Inferior parietal cortex (tissue), 1 donor: Measurements from ENCODE around the gene LBX2.
"Not testable (repeated sequence)": the region's sequence is repeated elsewhere in the genome, so short reads cannot be mapped to it uniquely, and the experiment has no call there.

Experiments
- DNase-seq: peaks from one replicate; pipeline ENCODE4 v3.0.0-alpha.2; 2016; ENCODE audit errors: extremely low spot score

The LBX2 gene

DNA sequence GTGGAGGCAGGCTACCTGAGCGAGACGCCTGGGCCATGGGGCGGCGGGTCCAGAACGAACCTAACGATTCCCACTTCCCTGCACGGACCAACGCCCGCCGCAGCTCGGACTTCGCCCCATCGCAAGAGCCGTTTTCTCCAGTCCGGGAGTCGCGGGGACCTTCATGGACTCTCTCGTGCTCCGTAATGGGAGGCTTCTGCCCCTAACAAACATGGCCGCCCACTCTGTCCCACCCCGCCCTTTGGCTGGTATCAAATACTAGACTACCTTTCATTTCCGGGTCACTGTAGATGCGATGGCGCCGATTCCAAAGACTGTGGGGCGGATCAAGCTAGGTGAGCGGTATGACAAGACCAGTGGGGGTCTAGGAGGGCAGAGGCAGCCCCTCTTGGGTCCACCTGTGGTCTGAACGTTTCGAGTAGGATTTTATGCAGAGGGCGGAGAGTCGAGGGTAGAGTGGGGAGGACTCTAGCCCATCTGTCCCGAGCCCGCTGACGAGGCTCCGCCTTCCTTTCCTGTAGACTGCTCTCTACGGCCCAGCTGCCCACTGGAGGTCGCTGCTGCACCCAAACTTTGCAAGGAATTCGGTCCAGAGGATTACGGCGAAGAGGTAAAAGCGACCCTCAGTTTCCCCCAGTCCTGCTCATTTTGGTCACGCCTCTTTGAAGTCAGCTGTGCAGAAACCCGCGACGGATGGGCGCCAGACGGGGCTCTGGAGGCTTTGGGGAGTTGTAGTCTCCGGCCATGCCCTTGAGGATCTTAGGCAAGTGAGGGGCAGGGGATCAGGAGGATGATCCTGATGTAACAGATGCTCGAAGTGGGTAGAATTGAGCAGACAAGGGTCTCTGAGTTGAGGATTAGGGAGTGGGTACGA lies 16.4 kb downstream of the LBX2 start, which contains the start of the genes CCDC142 and TTC31:
Gene CCDC142 (minus strand): TSS at position 198 of the 874 bp plus-strand sequence. CDS start 161 bp downstream, at position 37.
Gene TTC31 (plus strand): TSS at position 281 of the 874 bp plus-strand sequence. CDS start 15 bp downstream, at position 296.
- DNase-seq = peak; percentile 96

DNA sequence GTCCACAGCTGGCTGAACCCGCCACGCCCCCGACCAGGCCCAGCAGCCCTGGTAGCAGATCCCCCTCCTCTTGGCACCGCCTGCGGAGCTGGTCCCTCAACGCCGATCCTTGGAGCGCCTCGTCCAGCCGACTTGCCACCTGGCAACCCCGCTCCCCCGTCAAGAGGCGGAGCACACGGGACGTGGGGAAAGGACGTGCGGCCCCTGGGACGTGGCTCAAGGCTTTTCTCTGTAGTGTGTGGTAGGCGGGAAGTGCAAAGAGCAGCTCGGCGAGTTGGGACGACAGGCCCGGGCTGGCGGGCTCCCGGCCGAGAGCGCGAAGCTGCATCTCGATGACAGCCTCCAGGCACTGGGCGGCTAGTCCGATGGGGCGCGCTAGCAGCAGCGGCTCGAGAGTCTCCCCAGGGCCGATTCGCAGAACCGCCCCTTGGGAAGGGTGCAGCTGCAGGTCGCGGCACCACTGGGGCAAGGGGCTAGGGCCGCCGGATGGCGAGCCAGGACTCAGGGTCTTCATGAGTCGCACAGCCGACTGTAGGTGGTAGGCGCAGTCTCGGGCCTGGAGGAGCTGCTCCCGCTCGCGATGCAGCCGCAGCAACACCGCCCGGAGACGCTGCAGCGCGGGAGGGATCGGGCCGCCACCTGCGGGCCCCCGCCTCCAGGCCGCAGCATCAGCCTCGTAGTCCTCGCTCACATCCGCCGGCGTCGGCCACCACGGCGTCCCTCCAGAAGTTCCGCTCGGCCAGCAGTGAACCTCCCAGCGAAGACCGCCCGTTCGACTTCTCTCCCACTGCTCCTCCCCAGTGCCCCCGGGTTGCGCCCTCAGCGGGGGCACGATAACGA lies 17.2 kb downstream of the LBX2 start:
- DNase-seq = no peak

DNA sequence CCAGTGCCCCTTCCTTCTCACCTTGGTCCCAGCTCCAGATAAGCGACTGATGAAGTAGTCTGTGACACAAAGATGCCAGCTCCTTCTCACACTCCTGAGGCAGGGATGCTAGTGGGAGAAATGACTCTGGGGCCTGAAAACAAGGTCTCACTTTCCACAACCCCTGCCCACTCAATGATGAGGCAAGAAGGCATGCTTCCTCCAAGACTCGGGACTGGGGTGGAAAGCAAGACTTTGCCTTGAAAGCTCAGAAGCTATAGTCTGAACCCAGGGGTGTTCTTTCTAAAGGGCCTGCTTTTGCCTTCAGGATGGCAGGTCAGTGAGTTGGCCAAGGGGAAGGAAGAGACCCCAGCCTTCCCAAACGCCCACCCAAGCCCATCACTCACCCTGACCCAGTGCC lies 18.0 kb downstream of the LBX2 start:
- no peak for DNase-seq

DNA sequence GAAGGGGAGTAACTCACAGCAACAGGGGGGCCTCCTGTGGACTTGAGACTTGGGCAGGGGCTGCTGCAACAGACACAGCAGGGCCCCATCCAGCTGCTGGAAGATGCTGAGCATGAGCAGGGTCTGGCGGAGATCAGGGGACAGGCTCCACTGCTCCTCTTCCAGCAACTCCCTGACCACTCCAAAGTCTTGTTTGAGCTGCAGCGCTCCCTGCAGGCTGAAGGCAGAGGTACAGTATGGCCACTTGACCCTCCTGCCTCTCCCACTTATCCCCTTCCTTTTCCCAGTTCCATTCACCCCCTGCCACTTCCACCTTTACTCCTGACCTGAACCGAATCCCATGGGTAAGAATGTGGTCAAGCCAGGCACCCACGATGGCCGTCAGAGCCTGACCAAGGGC lies 24.5 kb downstream of the LBX2 start:
- no peak for DNase-seq

DNA sequence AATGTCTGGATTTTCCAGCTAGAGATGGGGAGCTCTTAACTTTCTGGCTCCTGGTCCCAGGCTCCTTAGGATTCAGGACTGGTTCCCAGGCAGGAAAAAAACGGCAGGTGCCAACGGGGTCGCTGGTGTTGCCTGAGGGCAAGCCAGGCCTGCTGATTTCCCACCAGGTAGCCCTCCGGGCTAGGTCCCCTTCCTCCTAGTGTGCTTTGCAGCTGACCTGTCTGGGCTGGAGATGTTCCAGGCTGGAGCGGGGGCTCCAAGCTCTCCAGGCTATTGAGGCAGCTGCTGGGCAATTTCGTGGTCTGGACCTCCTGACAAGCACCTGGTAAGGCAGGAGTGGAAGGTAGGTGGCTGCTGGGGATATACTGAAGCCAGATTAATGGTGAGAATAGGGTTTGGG lies 24.9 kb downstream of the LBX2 start:
- DNase-seq = no peak

DNA sequence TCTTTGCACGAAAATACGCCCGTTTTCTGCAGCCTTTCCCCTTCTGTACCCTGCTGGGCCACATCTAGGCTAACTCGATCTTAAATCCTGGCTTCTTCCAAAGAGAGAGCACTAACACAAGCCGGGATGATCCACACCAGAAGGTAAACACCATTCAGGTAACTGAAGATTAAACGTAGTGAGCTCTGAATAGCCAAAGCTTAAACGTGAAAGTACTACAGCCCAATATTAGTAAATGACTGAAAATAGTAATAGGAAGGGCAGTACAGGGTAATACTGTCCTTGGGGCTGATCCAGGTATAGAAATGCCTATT lies 26.5 kb downstream of the LBX2 start:
- no peak for DNase-seq

DNA sequence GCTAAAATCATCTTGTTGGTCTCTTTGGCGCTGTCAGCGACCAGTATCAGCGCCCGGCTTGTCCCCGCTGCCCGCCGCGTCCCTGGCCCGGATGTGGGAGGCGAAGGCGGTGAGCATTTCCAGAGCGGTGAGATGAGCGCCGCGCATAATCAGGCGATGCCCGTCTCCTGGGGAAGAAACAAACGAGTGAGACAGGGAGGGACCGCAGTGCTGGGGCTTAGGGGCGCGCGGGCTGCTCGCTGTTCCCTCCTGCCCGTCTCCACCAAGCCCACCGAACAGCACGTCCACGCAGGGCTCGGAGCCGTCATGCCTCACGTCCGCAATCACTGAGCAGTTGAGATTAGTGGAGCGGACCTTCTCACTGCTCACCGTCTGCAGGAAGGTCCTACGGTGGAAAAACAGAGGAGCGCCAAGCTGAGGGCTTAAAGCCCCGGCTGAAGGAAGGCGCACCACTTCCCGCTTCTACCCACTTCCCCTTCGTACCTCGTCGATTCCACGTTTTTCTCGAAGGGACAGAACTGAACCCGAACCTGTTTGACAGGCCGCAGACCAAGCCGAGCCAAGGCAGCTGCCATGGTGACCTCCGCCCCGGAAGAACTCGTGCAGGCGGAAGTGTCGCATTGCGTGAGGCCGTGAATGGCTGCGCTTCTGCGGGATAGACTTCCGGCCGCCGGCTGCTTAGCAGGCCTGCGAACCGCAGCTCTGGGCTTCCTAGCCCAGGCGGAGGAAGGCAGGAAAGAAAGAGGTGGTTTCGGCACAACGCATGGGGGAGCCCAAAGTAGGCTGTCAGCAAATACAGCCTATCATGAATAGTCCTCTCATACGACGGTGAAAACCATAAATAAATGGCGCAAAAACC lies 27.1 kb downstream of the LBX2 start, which contains the start of gene MRPL53:
Gene MRPL53 (minus strand): TSS at position 595 of the 859 bp plus-strand sequence. CDS start 20 bp downstream, at position 575.
- DNase-seq = peak; percentile 97

DNA sequence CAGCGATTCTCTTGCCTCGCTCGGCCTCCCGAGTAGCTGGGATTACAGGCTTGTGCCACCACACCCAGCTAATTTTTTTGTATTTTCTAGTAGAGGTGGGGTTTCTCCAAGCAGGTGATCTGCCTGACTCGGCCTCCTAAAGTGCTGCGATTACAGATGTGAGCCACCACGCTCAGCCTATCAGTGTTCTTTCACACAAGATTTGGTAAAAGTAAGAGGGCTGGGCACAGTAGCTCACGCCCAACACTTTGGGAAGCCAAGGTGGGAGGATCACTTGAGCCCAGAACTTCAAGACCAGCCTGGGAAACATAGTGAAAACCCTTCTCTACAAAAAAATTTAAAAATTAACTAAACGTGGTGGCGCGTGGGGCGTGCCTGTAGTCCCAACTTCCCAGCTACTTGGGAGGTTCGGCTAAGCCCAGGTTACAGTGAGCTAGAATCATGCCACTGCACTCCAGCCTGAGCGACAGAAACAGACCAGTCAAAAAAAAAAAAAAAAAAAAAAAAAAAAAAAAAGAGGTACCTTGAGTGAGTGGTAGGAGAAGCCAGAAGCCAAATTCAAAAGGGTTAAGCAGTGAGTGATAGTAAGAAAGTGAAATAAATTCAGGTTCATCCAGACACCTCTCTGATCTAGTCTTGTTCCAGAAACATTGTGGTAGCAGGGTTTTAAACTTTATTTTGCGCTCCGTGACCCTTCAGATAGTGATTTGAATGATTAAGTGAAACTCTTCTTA lies 27.9 kb downstream of the LBX2 start:
- DNase-seq = no peak

DNA sequence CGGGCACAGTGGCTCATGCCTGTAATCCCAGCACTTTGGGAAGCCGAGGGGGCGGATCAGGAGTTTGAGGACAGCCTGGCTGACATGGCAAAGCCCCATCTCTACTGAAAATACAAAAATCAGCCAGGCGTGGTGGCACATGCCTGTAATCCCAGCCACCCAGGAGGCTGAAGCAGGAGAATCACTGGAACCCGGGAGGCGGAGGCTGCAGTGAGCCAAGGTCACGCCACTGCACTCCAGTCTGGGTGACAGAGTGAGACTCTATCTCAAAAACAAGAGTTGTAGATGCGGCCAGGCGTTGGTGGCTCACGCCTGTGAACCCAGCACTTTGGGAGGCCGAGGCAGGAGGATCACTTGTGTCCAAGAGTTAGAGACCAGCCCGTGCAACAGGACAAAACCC lies 28.7 kb downstream of the LBX2 start:
- DNase-seq = not testable (repeated sequence)

DNA sequence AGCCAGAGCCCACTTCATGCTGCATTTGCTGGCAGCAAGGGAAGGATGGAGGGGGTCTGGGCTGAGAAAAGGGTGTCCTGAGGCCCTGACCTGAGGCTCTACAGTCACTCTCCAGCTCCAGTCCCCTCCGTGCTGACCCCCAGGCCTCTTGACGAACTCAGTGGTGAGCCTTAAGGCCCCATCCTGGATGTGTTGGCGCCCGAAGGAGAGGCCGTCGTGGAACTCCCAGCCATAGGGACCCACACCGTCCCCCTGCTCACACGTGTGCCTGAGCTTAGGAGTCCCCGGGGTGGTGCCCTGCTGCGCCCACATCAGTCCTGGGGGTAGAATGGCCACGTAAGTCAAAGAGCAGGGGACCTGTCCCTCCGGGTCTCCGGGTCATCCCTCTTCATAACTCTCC lies 35.0 kb downstream of the LBX2 start:
- no peak for DNase-seq

DNA sequence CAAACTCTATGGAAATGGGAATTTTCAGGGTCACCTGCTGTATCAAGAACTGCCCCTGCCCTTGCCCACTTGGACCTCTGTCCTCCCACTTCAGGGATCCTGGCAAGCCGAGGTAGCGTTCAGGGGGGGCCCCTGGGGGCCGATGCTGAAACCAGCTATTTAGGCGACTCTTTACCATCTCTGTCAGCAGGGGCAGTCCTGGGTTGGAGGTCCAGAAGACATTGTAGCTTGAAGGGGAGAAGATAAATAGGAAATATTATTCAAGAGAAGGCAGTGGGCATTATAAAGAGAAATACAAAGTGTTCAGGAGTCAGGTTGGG lies 36.7 kb downstream of the LBX2 start:
- no peak for DNase-seq

DNA sequence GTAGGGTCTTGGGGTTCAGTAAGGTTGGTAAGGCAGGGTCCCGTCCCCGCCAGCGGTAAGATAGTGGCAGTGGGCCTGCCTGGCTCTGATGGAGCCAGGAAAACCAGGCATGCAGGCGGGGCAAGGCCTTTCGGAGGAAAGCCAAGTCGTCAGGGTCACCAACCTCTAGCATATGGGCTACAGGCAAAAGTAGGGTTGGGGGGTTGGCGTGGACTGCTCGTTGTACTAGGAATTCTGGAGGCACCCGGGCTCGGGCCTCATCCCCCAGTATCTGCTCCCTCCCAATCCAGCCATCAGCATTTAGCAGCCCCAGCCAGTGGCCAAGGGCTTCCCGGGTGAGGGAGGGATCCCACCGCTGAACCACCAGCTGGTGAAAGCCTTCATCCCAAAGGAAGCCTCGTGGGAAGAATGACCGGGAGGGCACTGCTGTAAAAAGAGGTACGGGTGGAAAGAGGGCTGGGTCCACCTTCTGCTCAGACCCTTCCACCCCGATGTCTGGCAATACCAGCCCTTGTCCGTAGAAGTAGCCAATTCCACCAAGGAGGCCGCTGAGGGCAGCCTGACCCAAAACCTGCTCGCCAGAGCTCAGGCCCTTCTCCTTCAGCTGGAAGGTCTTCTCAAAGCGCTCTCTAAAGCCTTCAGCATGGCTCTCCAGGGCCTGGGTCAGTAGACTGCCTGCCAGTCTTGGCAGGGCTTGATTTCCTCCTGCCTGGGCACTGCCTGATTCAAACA lies 37.2 kb downstream of the LBX2 start:
- DNase-seq = no peak

DNA sequence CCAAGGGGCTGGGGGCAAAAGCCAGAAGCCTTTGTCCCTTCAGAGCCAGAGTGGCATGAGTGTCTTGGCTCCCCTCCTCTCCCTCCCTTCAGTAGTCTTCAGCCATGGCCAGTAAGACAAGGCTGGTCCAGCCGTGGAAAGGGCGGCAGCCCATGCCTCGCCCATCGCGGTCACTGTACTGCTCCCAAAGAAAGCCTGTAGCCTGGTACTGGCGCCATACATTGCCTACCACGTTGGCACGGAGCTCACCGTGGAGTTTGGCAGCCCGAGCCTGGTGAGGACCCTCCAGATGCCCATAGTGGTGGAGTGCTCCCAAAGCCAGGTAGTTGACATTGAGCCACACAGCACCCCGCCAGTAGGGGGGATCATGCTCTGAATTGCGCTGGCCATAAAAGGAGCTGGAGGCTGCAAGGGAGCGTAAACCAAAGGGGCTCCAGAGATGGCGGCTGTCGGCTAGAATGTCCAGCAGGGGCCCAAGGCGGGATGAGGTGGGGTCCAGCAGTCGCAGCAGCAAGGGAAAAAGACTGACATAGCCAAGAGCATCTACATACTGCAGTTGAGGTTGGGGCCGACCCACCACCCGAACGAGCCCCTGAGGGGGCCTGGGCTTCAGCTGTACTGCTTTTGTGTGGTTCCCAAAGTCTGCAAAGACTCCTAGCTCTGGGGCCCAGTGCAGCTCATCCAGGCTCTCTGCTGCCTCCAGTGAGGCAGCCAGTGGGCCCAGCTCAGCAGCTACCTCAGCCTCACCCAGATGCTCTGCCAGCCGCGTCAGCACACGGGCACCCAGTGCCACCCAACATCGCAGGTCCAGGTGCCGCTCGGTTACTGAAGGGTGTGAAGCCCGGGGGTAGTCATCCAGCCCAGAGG lies 38.0 kb downstream of the LBX2 start:
- DNase-seq = no peak

DNA sequence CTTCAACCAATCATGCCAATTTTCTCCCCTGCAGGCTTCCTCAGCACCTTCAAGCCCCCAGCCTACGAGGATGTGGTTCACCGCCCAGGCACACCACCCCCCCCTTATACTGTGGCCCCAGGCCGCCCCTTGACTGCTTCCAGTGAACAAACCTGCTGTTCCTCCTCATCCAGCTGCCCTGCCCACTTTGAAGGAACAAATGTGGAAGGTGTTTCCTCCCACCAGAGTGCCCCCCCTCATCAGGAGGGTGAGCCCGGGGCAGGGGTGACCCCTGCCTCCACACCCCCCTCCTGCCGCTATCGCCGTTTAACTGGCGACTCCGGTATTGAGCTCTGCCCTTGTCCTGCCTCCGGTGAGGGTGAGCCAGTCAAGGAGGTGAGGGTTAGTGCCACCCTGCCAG lies 39.2 kb downstream of the LBX2 start:
- not testable (repeated sequence) for DNase-seq

DNA sequence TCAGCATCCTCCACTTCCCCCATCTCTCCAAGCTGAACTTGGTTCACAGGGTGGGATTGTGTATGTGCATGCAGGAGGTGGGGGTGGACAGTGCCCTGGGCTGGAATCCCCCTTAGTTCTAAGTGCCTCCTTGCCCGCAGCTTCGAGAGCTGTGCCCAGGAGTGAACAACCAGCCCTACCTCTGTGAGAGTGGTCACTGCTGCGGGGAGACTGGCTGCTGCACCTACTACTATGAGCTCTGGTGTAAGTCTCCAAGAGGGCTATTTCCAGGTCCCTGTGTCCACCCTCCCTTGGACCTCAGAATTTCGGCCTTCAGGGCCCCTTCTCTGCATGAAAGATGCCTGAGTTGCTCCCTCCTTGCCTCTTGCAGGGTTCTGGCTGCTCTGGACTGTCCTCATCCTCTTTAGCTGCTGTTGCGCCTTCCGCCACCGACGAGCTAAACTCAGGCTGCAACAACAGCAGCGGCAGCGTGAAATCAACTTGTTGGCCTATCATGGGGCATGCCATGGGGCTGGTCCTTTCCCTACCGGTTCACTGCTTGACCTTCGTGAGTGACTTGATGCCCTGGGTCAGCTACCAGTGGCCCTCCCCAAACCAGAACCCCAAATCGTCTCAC lies 39.8 kb downstream of the LBX2 start:
- not testable (repeated sequence) for DNase-seq

DNA sequence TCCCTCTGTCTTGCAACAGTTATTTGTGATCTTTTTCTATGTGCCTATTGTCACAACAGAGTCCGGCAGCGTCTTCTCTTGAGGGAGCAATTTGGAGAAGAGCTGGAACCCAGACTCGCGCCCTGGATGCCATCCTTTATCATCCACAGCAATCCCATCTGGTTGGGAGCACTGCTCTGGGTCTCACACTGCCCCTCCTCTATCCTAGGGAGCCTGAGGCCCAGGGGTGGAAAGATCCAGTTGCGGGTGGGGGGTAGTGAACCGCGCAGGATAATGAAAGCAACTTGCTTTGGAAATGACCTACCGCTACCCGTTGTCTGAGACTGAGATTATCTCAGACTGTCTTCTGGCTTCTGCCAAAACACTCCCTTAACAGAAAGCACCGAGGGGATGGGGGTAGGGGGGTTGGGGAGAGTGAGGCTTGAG lies 40.5 kb downstream of the LBX2 start:
- no peak for DNase-seq

DNA sequence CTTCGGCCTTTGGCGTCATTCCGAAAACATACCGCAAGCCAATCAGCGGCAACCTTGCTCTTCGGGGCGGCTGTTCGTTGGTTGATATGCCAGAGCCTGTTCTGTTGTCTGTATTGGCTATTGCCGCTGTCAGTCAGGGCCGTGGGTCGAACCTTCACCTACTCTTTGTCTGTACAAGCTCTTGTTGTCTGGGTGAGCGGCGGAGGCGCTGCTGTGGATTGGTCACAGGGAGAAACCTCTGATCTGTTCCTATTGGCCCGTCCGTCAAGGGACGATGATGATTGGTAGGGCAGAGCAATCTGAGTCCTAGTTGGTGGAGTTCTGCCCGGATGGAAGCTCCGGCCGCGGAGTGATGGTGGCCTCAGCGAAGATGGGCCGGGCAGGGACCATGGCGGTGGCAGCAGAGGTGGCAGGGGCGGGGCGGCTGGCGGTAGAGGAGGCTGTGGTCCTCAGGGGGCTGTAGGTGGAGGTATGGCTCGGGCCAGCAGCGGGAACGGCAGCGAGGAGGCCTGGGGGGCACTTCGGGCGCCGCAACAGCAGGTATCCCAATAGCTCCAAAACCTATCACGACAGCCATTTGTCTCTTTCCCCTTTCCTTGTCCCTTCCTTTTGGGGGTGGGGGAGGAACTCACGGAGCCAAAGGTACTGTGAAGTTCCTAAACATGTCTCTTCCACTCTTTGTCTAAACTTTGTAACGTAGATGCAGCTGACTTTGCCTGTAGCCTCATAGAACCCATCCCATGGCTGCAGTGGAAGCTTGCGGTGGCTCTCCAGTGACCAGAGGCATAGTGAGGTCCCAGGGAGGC lies 41.1 kb downstream of the LBX2 start, which contains the start of gene WBP1:
Gene WBP1 (plus strand): TSS at position 307 of the 806 bp plus-strand sequence. CDS start 165 bp downstream, at position 472.
- peak; percentile 100 for DNase-seq

DNA sequence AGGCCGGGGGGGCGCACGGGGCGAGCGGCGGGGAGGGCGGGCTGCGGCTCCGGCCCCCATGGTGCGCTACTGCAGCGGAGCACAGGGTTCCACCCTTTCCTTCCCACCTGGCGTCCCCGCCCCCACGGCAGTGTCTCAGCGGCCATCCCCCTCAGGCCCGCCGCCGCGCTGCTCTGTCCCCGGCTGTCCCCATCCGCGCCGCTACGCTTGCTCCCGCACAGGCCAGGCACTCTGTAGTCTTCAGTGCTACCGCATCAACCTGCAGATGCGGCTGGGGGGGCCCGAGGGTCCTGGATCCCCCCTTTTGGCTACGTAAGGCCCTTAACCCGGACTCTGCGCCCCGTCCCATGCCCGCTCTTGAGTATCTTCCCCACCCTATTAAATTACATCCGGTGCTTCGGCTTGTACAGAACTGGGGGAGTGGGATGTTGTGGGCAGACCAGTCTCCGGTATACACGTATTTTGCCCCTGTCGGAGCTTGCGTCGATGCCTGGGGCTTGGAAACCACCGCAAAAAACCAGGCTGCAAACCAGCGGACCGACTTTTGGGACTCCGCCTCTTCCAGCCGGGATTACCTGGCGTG lies 41.8 kb downstream of the LBX2 start:
- DNase-seq = no peak
